WTC11 (cell line): ENCODE measurements around the gene THOP1. TPM values are rescaled to one million over a fixed set of nuclear protein-coding genes. Genes with fewer than 3 reads are reported as not detected.

ENCODE experiments used
- ATAC-seq: fragments of 200-7000 bp; cut with Tn5 transposase; 2 replicates; pipeline ENCODE4 v1.10.0; 2021; ENCODE audit warnings: mild to moderate bottlenecking, moderate library complexity
- CTCF ChIA-PET: fragments of 300-600 bp; sonication (Branson Sonifier 250); formaldehyde crosslinking; loops from one replicate; lab custom pipeline; 2021; ENCODE audit warnings: antibody characterized with exemption; lab: Charles Lee
- POLR2A ChIA-PET: fragments of 350-600 bp; sonication (Branson Sonifier 250); formaldehyde crosslinking; loops from one replicate; lab custom pipeline; 2021; ENCODE audit warnings: antibody characterized with exemption; lab: Charles Lee
- DNase-seq: peaks from one replicate; pipeline ENCODE4 v3.0.0; 2021; ENCODE audit warnings: low spot score
- H3K27ac Mint-ChIP-seq: 2 replicates; pipeline ENCODE4 v1.8.0; 2021; ENCODE audit warnings: mixed read lengths
- H3K27me3 Mint-ChIP-seq: 2 replicates; pipeline ENCODE4 v1.8.0; 2021; ENCODE audit warnings: low read depth, mild to moderate bottlenecking, moderate library complexity, mixed read lengths
- H3K36me3 Mint-ChIP-seq: 2 replicates; pipeline ENCODE4 v1.8.0; 2021; ENCODE audit warnings: mixed read lengths
- H3K4me1 Mint-ChIP-seq: 2 replicates; pipeline ENCODE4 v1.8.0; 2022; ENCODE audit warnings: mixed read lengths
- H3K4me3 Mint-ChIP-seq: 2 replicates; pipeline ENCODE4 v1.8.0; 2021; ENCODE audit warnings: mild to moderate bottlenecking, moderate library complexity, mixed read lengths
- H3K9me3 Mint-ChIP-seq: 2 replicates; pipeline ENCODE4 v1.8.0; 2021; ENCODE audit warnings: mixed read lengths
- ELF4 ChIP-seq: sonication (generic); formaldehyde crosslinking; IDR thresholded peaks from 2 replicates; pipeline ENCODE4 v1.8.1; 2022; ENCODE audit warnings: low read depth, mild to moderate bottlenecking, moderate library complexity, missing genetic modification reagents
- FOXK1 ChIP-seq: sonication (generic); formaldehyde crosslinking; IDR thresholded peaks from 2 replicates; pipeline ENCODE4 v1.8.0; 2022; ENCODE audit warnings: mild to moderate bottlenecking, moderate library complexity, missing genetic modification reagents
- GTF2I ChIP-seq: fragments of 250-450 bp; sonication (Bioruptor Pico); conservative IDR thresholded peaks from 2 replicates; pipeline ENCODE4 v1.4.0; 2021; ENCODE audit warnings: mild to moderate bottlenecking
- NFYB ChIP-seq: sonication (generic); formaldehyde crosslinking; conservative IDR thresholded peaks from 2 replicates; pipeline ENCODE4 v1.8.0; 2022; ENCODE audit warnings: low read depth, missing genetic modification reagents
- NR3C1 ChIP-seq: sonication (generic); formaldehyde crosslinking; conservative IDR thresholded peaks from 2 replicates; pipeline ENCODE4 v1.8.1; 2023; ENCODE audit warnings: low read depth, mild to moderate bottlenecking, missing genetic modification reagents
- PRRX2 ChIP-seq: fragments of 250-450 bp; sonication (Bioruptor Pico); IDR thresholded peaks from 2 replicates; pipeline ENCODE4 v1.8.0; 2021; ENCODE audit warnings: mild to moderate bottlenecking
- SOX15 ChIP-seq: fragments of 250-450 bp; sonication (Bioruptor Pico); IDR thresholded peaks from 2 replicates; pipeline ENCODE4 v1.9.0; 2021; ENCODE audit warnings: mild to moderate bottlenecking
- TP53 ChIP-seq: sonication (generic); formaldehyde crosslinking; IDR thresholded peaks from 2 replicates; pipeline ENCODE4 v1.8.1; 2023; ENCODE audit warnings: mild to moderate bottlenecking, missing genetic modification reagents
- ZNF138 ChIP-seq: sonication (generic); formaldehyde crosslinking; conservative IDR thresholded peaks from 2 replicates; pipeline ENCODE4 v1.8.1; 2022; ENCODE audit warnings: mild to moderate bottlenecking, moderate library complexity, missing genetic modification reagents
- ZNF219 ChIP-seq: sonication (generic); formaldehyde crosslinking; IDR thresholded peaks from 2 replicates; pipeline ENCODE4 v1.8.0; 2023; ENCODE audit warnings: missing genetic modification reagents, mild to moderate bottlenecking, borderline replicate concordance
- ZSCAN18 ChIP-seq: fragments of 250-450 bp; sonication (Bioruptor Pico); IDR thresholded peaks from 2 replicates; pipeline ENCODE4 v2.1.2; 2022; ENCODE audit warnings: mild to moderate bottlenecking, moderate library complexity
- total RNA-seq: library from RNA; stranded (reverse); gene quantifications from 3 replicates; pipeline ENCODE4 v1.2.3, GENCODE V29; 2021
- TF ChIP-seq, protein P1 (sequence below): sonication (generic); formaldehyde crosslinking; IDR thresholded peaks from 2 replicates; pipeline ENCODE4 v1.8.0; 2023; ENCODE audit warnings: mild to moderate bottlenecking, missing genetic modification reagents
- TF ChIP-seq, protein P2 (sequence below): sonication (generic); formaldehyde crosslinking; IDR thresholded peaks from 2 replicates; pipeline ENCODE4 v1.8.0; 2023; ENCODE audit warnings: missing genetic modification reagents, mild to moderate bottlenecking, borderline replicate concordance
- TF ChIP-seq, protein P3 (sequence below): sonication (generic); formaldehyde crosslinking; IDR thresholded peaks from 2 replicates; pipeline ENCODE4 v1.8.0; 2022; ENCODE audit warnings: missing genetic modification reagents

Gene THOP1
- total RNA-seq, 1 experiment from 2014 or later, result 181 TPM

- H3K27ac Mint-ChIP-seq, result peak overlapping the region; percentile 92
- DNase-seq (no peak), ATAC-seq (no peak)
- ChIA-PET CTCF (interaction anchor here (1.0 to 1.5 kb wide), 5 partner anchors 55 to 134 kb away, joined by 3 to 12 read pairs (median 3); partner anchors contain the start of gene ZNF555), POLR2A (interaction anchor here (1.0 kb wide), 1 partner anchor 240 kb away, joined by 3 read pairs; no protein-coding TSS in a partner anchor)
- peaks cover 7% of the 10 kb centered on the region for H3K9me3 Mint-ChIP-seq
- peak overlapping the region; percentile 90 for H3K4me3 Mint-ChIP-seq
- peaks cover 4% of the 10 kb centered on the region; the same call in 1 of the 2 replicates for H3K27me3 Mint-ChIP-seq
- peaks cover 5% of the 10 kb centered on the region; the same call in 1 of the 2 replicates for H3K36me3 Mint-ChIP-seq
- peaks cover 26% of the 10 kb centered on the region for H3K4me1 Mint-ChIP-seq
- no peak for TF ChIP-seq ZNF219 (CRISPR knock-in tag)
- no peak for TF ChIP-seq NFYB
- no peak for TF ChIP-seq ZSCAN18 (CRISPR knock-in tag)
- no peak for TF ChIP-seq PRRX2 (CRISPR knock-in tag)
- TF ChIP-seq, protein P1, sequence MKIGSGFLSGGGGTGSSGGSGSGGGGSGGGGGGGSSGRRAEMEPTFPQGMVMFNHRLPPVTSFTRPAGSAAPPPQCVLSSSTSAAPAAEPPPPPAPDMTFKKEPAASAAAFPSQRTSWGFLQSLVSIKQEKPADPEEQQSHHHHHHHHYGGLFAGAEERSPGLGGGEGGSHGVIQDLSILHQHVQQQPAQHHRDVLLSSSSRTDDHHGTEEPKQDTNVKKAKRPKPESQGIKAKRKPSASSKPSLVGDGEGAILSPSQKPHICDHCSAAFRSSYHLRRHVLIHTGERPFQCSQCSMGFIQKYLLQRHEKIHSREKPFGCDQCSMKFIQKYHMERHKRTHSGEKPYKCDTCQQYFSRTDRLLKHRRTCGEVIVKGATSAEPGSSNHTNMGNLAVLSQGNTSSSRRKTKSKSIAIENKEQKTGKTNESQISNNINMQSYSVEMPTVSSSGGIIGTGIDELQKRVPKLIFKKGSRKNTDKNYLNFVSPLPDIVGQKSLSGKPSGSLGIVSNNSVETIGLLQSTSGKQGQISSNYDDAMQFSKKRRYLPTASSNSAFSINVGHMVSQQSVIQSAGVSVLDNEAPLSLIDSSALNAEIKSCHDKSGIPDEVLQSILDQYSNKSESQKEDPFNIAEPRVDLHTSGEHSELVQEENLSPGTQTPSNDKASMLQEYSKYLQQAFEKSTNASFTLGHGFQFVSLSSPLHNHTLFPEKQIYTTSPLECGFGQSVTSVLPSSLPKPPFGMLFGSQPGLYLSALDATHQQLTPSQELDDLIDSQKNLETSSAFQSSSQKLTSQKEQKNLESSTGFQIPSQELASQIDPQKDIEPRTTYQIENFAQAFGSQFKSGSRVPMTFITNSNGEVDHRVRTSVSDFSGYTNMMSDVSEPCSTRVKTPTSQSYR (CRISPR knock-in tag), result no peak
- no peak for TF ChIP-seq NR3C1 (CRISPR knock-in tag)
- no peak for TF ChIP-seq FOXK1
Observed at GRCh38 chr19:2782329-2782935, 2.9 kb upstream of the THOP1 start.

GRCh38 chr19:2782936-2783780 is 2.1 kb upstream of the THOP1 start, which contains the start of gene SGTA:
Gene SGTA, minus strand, starts transcription at chr19:2783273. Its CDS starts 14,205 bp downstream, at chr19:2769068.
- peak; percentile 98 for DNase-seq
- peak; percentile 80 for ATAC-seq
- ChIA-PET POLR2A (interaction anchor here (0.5 to 1.0 kb wide), 4 partner anchors 240 to 628 kb away, joined by 3 to 4 read pairs (median 3); no protein-coding TSS in a partner anchor), CTCF (interaction anchor here (0.6 to 1.6 kb wide), 9 partner anchors 34 to 433 kb away, joined by 3 to 12 read pairs (median 3); partner anchors contain the start of gene ZNF555)
- Mint-ChIP-seq H3K4me1 (peaks cover 27% of the 10 kb centered on the region), H3K9me3 (peaks cover 7% of the 10 kb centered on the region), H3K4me3 (peak within 1 kb of the TSS; percentile 90), H3K27ac (peak within 1 kb of the TSS; percentile 99), H3K27me3 (peaks cover 4% of the 10 kb centered on the region; the same call in 1 of the 2 replicates), H3K36me3 (peaks cover 8% of the 10 kb centered on the region; the same call in 1 of the 2 replicates)
- no peak for TF ChIP-seq ELF4 (CRISPR knock-in tag)
- TF ChIP-seq, protein P1 (CRISPR knock-in tag), result 0 out of 2 replicates have a peak, but pooled peaks have one; percentile 43
- TF ChIP-seq TP53 (CRISPR knock-in tag), result 0 out of 2 replicates have a peak, but pooled peaks have one; percentile 72
- no peak for TF ChIP-seq ZNF138 (CRISPR knock-in tag)
- TF ChIP-seq, protein P2, sequence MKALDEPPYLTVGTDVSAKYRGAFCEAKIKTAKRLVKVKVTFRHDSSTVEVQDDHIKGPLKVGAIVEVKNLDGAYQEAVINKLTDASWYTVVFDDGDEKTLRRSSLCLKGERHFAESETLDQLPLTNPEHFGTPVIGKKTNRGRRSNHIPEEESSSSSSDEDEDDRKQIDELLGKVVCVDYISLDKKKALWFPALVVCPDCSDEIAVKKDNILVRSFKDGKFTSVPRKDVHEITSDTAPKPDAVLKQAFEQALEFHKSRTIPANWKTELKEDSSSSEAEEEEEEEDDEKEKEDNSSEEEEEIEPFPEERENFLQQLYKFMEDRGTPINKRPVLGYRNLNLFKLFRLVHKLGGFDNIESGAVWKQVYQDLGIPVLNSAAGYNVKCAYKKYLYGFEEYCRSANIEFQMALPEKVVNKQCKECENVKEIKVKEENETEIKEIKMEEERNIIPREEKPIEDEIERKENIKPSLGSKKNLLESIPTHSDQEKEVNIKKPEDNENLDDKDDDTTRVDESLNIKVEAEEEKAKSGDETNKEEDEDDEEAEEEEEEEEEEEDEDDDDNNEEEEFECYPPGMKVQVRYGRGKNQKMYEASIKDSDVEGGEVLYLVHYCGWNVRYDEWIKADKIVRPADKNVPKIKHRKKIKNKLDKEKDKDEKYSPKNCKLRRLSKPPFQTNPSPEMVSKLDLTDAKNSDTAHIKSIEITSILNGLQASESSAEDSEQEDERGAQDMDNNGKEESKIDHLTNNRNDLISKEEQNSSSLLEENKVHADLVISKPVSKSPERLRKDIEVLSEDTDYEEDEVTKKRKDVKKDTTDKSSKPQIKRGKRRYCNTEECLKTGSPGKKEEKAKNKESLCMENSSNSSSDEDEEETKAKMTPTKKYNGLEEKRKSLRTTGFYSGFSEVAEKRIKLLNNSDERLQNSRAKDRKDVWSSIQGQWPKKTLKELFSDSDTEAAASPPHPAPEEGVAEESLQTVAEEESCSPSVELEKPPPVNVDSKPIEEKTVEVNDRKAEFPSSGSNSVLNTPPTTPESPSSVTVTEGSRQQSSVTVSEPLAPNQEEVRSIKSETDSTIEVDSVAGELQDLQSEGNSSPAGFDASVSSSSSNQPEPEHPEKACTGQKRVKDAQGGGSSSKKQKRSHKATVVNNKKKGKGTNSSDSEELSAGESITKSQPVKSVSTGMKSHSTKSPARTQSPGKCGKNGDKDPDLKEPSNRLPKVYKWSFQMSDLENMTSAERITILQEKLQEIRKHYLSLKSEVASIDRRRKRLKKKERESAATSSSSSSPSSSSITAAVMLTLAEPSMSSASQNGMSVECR (CRISPR knock-in tag), result peak; percentile 96
- no peak for TF ChIP-seq ZSCAN18 (CRISPR knock-in tag)
- no peak for TF ChIP-seq SOX15 (CRISPR knock-in tag)
- TF ChIP-seq, protein P3, sequence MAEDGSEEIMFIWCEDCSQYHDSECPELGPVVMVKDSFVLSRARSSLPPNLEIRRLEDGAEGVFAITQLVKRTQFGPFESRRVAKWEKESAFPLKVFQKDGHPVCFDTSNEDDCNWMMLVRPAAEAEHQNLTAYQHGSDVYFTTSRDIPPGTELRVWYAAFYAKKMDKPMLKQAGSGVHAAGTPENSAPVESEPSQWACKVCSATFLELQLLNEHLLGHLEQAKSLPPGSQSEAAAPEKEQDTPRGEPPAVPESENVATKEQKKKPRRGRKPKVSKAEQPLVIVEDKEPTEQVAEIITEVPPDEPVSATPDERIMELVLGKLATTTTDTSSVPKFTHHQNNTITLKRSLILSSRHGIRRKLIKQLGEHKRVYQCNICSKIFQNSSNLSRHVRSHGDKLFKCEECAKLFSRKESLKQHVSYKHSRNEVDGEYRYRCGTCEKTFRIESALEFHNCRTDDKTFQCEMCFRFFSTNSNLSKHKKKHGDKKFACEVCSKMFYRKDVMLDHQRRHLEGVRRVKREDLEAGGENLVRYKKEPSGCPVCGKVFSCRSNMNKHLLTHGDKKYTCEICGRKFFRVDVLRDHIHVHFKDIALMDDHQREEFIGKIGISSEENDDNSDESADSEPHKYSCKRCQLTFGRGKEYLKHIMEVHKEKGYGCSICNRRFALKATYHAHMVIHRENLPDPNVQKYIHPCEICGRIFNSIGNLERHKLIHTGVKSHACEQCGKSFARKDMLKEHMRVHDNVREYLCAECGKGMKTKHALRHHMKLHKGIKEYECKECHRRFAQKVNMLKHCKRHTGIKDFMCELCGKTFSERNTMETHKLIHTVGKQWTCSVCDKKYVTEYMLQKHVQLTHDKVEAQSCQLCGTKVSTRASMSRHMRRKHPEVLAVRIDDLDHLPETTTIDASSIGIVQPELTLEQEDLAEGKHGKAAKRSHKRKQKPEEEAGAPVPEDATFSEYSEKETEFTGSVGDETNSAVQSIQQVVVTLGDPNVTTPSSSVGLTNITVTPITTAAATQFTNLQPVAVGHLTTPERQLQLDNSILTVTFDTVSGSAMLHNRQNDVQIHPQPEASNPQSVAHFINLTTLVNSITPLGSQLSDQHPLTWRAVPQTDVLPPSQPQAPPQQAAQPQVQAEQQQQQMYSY (CRISPR knock-in tag), result no peak
- 0 out of 2 replicates have a peak, but pooled peaks have one; percentile 3 for TF ChIP-seq GTF2I (CRISPR knock-in tag)
